ENCODE data around the gene HSD17B12. TPM values are rescaled to one million over a fixed set of nuclear protein-coding genes. Genes with fewer than 3 reads are reported as not detected.

The HSD17B12 gene
- total and polyA plus RNA-seq, 2 of the 8 experiments (the other 6 are each of a cell fraction or from before 2014, with no cell fraction given), result 46.0 to 121 TPM

- Histone ChIP-seq H3K4me1 (replicated peaks in 1 of 4; ENCODE audit: control insufficient read depth in 3 of 4, insufficient read depth in 4 of 4, low read length in 3 of 4) (peaks cover 0 to 5% (median 2%) of the 10 kb centered on the region in 4 experiments; a peak in 5 of 7 replicates), H2BK15ac (ENCODE audit: low read length) (no peak overlapping the region), H4K5ac (ENCODE audit: insufficient read length, low read depth, low read length) (no peak overlapping the region), H4K8ac (ENCODE audit: extremely low read depth, insufficient read depth, low read length) (no peak overlapping the region), H2BK5ac (ENCODE audit: low read depth, low read length) (no peak overlapping the region), H2BK20ac (ENCODE audit: low read length) (no peak overlapping the region), H3K23ac (ENCODE audit: insufficient read length) (no peak overlapping the region), H3K27ac (ENCODE audit: low read depth, low read length) (no peak overlapping the region), H3K79me1 (ENCODE audit: low read depth, low read length) (peaks cover 1% of the 10 kb centered on the region; the same call in 1 of the 2 replicates), H3K4me3 (ENCODE audit: extremely low read depth in 1 of 4, insufficient read depth in 2 of 4, low read depth in 3 of 4, low read length in 4 of 4) (no peak overlapping the region), H2BK120ac (replicated peaks; ENCODE audit: low read depth, low read length) (no peak overlapping the region), H3K27me3 (replicated peaks in 1 of 4; ENCODE audit: control insufficient read depth in 3 of 4, extremely low read depth in 1 of 4, insufficient read depth in 3 of 4, low read length in 3 of 4) (no peaks in the 10 kb centered on the region), H3K4me2 (ENCODE audit: insufficient read depth in 1 of 2, low read depth in 2 of 2, low read length in 2 of 2) (peak overlapping the region in 1 of 2 experiments; percentile 22; a peak in 1 of 4 replicates), H3K4ac (replicated peaks; ENCODE audit: insufficient read length, low read depth, low read length) (no peak overlapping the region), H2AFZ (ENCODE audit: low read length) (no peak overlapping the region), H2AK5ac (ENCODE audit: low read depth, low read length) (no peak overlapping the region), H4K20me1 (replicated peaks in 1 of 2; ENCODE audit: control insufficient read depth in 1 of 2, insufficient read depth in 2 of 2, low read length in 2 of 2) (peaks cover 7 to 20% of the 10 kb centered on the region in 2 experiments), H3K18ac (ENCODE audit: extremely low read depth, low read length) (no peak overlapping the region), H4K91ac (replicated peaks; ENCODE audit: insufficient read length, low read length) (no peak overlapping the region), H3K23me2 (ENCODE audit: low read depth, low read length) (peaks cover 1% of the 10 kb centered on the region; the same call in 1 of the 2 replicates), H3K9ac (replicated peaks in 1 of 4; ENCODE audit: extremely low read depth in 1 of 4, low read depth in 3 of 4, low read length in 3 of 4) (peak overlapping the region in 1 of 4 experiments; percentile 26; a peak in 2 of 7 replicates), H3K14ac (ENCODE audit: insufficient read length) (no peak overlapping the region), H3K9me3 (ENCODE audit: insufficient read depth in 2 of 2, low read depth in 1 of 2, low read length in 1 of 2) (no peaks in the 10 kb centered on the region), H2BK12ac (ENCODE audit: low read depth, low read length) (no peak overlapping the region), H3K79me2 (ENCODE audit: control insufficient read depth in 1 of 2, insufficient read depth in 2 of 2, low read length in 2 of 2) (peaks cover 5 to 98% of the 10 kb centered on the region in 2 experiments; a peak in 3 of 4 replicates), H3K36me3 (ENCODE audit: control insufficient read depth in 2 of 4, insufficient read depth in 4 of 4, low read length in 3 of 4) (peaks cover 0 to 14% (median 1%) of the 10 kb centered on the region in 4 experiments; a peak in 3 of 8 replicates), H3K56ac (replicated peaks; ENCODE audit: insufficient read length, low read depth, low read length) (no peak overlapping the region)
- POLR2A ChIA-PET (ENCODE audit: partially characterized antibody), result interaction anchor here (1.5 kb wide), 1 partner anchor 12 kb away, joined by 5 read pairs; no protein-coding TSS in a partner anchor
- CTCF ChIA-PET (ENCODE audit: partially characterized antibody), result interaction anchor here (0.6 to 1.8 kb wide), 6 partner anchors 11 to 419 kb away, joined by 3 to 6 read pairs (median 4); no protein-coding TSS in a partner anchor
- FAIRE-seq (no peak), DNase-seq (ENCODE audit: low read depth in 1 of 2, low spot score in 2 of 2) (no peak)
- 88% methylated on average over 5 of the region's 5 CpGs; no CpG with 5 or more reads in 1 of the 2 experiments for WGBS, 2 experiments (ENCODE audit: extremely low coverage in 1 of 2, insufficient coverage in 1 of 2, insufficient read length in 1 of 2, insufficient replicate concordance in 2 of 2, low coverage in 1 of 2, low lambda C conversion rate in 2 of 2, missing lambda C conversion rate in 1 of 2)
- no peak for TF ChIP-seq NANOG (IDR thresholded peaks at IDR 0.05; ENCODE audit: insufficient read depth, low read depth, low read length, poor library complexity, severe bottlenecking)
- no peak for TF ChIP-seq JUN (IDR thresholded peaks at IDR 0.05; ENCODE audit: low read depth, low read length)
- TF ChIP-seq CREB1 (IDR thresholded peaks at IDR 0.05), result no peak
- no peak for TF ChIP-seq SIRT6 (IDR thresholded peaks at IDR 0.05; ENCODE audit: low read length)
- TF ChIP-seq, protein P1, sequence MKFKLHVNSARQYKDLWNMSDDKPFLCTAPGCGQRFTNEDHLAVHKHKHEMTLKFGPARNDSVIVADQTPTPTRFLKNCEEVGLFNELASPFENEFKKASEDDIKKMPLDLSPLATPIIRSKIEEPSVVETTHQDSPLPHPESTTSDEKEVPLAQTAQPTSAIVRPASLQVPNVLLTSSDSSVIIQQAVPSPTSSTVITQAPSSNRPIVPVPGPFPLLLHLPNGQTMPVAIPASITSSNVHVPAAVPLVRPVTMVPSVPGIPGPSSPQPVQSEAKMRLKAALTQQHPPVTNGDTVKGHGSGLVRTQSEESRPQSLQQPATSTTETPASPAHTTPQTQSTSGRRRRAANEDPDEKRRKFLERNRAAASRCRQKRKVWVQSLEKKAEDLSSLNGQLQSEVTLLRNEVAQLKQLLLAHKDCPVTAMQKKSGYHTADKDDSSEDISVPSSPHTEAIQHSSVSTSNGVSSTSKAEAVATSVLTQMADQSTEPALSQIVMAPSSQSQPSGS (IDR thresholded peaks at IDR 0.05; ENCODE audit: low read length), result no peak
- TF ChIP-seq TEAD4 (IDR thresholded peaks at IDR 0.05; ENCODE audit: low read depth, low read length), result no peak
- no peak for TF ChIP-seq TAF7 (optimal IDR thresholded peaks at IDR 0.05; ENCODE audit: borderline replicate concordance, low read depth, low read length)
- no peak for TF ChIP-seq CBX8 (IDR thresholded peaks at IDR 0.05; ENCODE audit: borderline replicate concordance, low read depth, low read length)
- no peak for TF ChIP-seq ZNF274 (IDR thresholded peaks at IDR 0.05; ENCODE audit: borderline replicate concordance, extremely low read depth, low read length)
- TF ChIP-seq CBX5 (IDR thresholded peaks at IDR 0.05; ENCODE audit: low read depth, low read length), result no peak
- TF ChIP-seq FOSL1 (IDR thresholded peaks at IDR 0.05; ENCODE audit: insufficient read depth, low read depth, low read length), result no peak
- TF ChIP-seq KDM5A (IDR thresholded peaks at IDR 0.05; ENCODE audit: low read length), result no peak
Observed at GRCh38 chr11:43686207-43686606, 5.7 kb downstream of the HSD17B12 start.

Data from H1 (cell line).